OCI-LY7 (cell line): ENCODE results near the gene GRM4. TPM values are rescaled to one million over a fixed set of nuclear protein-coding genes. Genes with fewer than 3 reads are reported as not detected.
A peak's percentile ranks its signal among the peaks of the same experiment; 100 is the strongest.

Source experiments
- BruUV-seq: library from RNA; stranded (reverse); fragments of 400-500 nt; replicated peaks from 2 replicates; lab custom pipeline; 2021; lab: Mats Ljungman, UMichigan
- CTCF ChIA-PET: fragments of 300-600 bp; sonication (Branson Sonifier 250); formaldehyde crosslinking; loops from one replicate; lab custom pipeline; 2022; ENCODE audit warnings: antibody characterized with exemption; ENCODE audit not compliant: unreplicated experiment; lab: Charles Lee
- POLR2A ChIA-PET: fragments of 300-600 bp; sonication (Branson Sonifier 250); formaldehyde crosslinking; loops from one replicate; lab custom pipeline; 2022; ENCODE audit warnings: antibody characterized with exemption; lab: Charles Lee
- DNase-seq: peaks from one replicate; pipeline ENCODE4 v3.0.0-alpha.2; 2015; ENCODE audit warnings: low spot score
- H2AFZ ChIP-seq: fragments of 200-600 bp; sonication (generic), shearing (Covaris generic); 2 replicates; pipeline ENCODE4 v1.6.1; 2014; ENCODE audit warnings: mild to moderate bottlenecking, antibody characterized with exemption, low read length, moderate library complexity
- H3K27ac ChIP-seq: fragments of 200-600 bp; sonication (generic); 2 replicates; pipeline ENCODE4 v1.5.1; 2014; ENCODE audit warnings: mixed run types, low read depth, mild to moderate bottlenecking, moderate library complexity, low read length, inconsistent platforms; ENCODE audit not compliant: poor library complexity, severe bottlenecking
- H3K36me3 ChIP-seq: fragments of 200-600 bp; sonication (generic); 2 replicates; pipeline ENCODE4 v1.6.1; 2014; ENCODE audit warnings: mild to moderate bottlenecking, antibody characterized with exemption, low read length, moderate library complexity, mixed read lengths; ENCODE audit not compliant: insufficient read depth
- H3K4me1 ChIP-seq: fragments of 200-600 bp; sonication (generic); 2 replicates; pipeline ENCODE4 v1.5.1; 2014; ENCODE audit warnings: mild to moderate bottlenecking, low read length; ENCODE audit not compliant: insufficient read depth, poor library complexity, severe bottlenecking
- H3K4me2 ChIP-seq: fragments of 200-600 bp; sonication (generic); 2 replicates; pipeline ENCODE4 v1.6.1; 2014; ENCODE audit warnings: mild to moderate bottlenecking, low read length
- H3K4me3 ChIP-seq: fragments of 200-600 bp; sonication (generic); 2 replicates; pipeline ENCODE4 v1.5.1; 2014; ENCODE audit warnings: mild to moderate bottlenecking, low read depth, low read length; ENCODE audit not compliant: poor library complexity, severe bottlenecking
- H3K79me2 ChIP-seq: fragments of 200-600 bp; sonication (generic); 2 replicates; pipeline ENCODE4 v1.6.1; 2016; ENCODE audit warnings: low read depth, mild to moderate bottlenecking, low read length, moderate library complexity, mixed read lengths; ENCODE audit not compliant: insufficient read depth
- H3K9me2 ChIP-seq: fragments of 200-600 bp; sonication (generic); 2 replicates; pipeline ENCODE4 v1.6.1; 2016; ENCODE audit warnings: mild to moderate bottlenecking, low read length, mixed read lengths; ENCODE audit not compliant: insufficient read depth
- H3K9me3 ChIP-seq: fragments of 200-600 bp; sonication (generic); 2 replicates; pipeline ENCODE4 v1.6.1; 2014; ENCODE audit warnings: mild to moderate bottlenecking, mixed run types, low read length, mixed read lengths
- H4K20me1 ChIP-seq: fragments of 200-600 bp; sonication (generic); 2 replicates; pipeline ENCODE4 v1.6.1; 2014; ENCODE audit warnings: mild to moderate bottlenecking, antibody characterized with exemption, low read length, moderate library complexity, mixed read lengths; ENCODE audit not compliant: insufficient read depth
- EZH2phosphoT487 ChIP-seq: fragments of 200-600 bp; sonication (generic); IDR thresholded peaks from 2 replicates; pipeline ENCODE4 v1.6.1; 2018; ENCODE audit warnings: low read depth, borderline replicate concordance, mild to moderate bottlenecking, mixed run types, antibody characterized with exemption, low read length, moderate library complexity, mixed read lengths
- intact Hi-C: fragments of 100-400 bp; cut with micrococcal nuclease; formaldehyde crosslinking; loops from one replicate; pipeline ENCODE4 v1.10.0; 2022; ENCODE audit not compliant: unreplicated experiment
- total RNA-seq, 2 experiments: library from RNA; depleted of rRNA in 1 of 2; stranded (reverse); fragments of >200 nt in 1 of 2; shearing (Covaris generic) in 1 of 2; gene quantifications; 2 replicates each; pipeline ENCODE4 v1.2.3, GENCODE V29; 2014 to 2022
- TF ChIP-seq, protein P1 (sequence below): fragments of 200-600 bp; sonication (generic); conservative IDR thresholded peaks from 2 replicates; pipeline ENCODE4 v1.5.1; 2014; ENCODE audit warnings: mild to moderate bottlenecking, antibody characterized with exemption, low read length, moderate library complexity, mixed read lengths

GRM4 gene
- total RNA-seq, 2 experiments from 2014 or later = 0.73 to 1.3 TPM

DNA sequence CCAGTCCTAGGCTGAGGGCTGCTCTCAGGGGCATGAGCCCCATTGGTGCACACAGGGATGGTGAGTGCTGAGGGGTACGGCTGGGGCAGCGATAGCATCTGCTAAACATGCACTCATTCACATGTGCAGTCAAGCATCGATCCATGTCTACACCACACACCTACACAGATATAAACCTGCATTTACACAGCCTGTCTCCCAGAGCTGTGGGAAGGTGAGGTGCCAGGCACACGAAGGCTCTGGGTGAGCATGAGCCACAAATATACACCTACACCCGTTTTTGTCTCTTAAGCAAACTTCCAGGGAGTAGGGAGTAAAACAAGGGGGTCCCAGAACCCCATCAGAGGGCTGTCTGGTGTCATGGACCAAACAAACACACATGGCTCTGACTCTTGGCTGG, 99.3 kb downstream of the GRM4 start:
- Histone ChIP-seq H3K4me1 (peaks cover 8% of the 10 kb centered on the region), H2AFZ (no peak overlapping the region), H3K27ac (no peak overlapping the region), H3K36me3 (no peaks in the 10 kb centered on the region), H3K4me3 (no peak overlapping the region), H4K20me1 (no peaks in the 10 kb centered on the region), H3K79me2 (no peaks in the 10 kb centered on the region), H3K9me3 (no peaks in the 10 kb centered on the region), H3K9me2 (no peaks in the 10 kb centered on the region), H3K4me2 (no peak overlapping the region)
- BruUV-seq = no TSS peak
- no peak for DNase-seq
- intact Hi-C loops = no loop called here
- POLR2A ChIA-PET = no interaction called here
- CTCF ChIA-PET = no interaction called here
- no peak for TF ChIP-seq EZH2phosphoT487
- TF ChIP-seq, protein P1, sequence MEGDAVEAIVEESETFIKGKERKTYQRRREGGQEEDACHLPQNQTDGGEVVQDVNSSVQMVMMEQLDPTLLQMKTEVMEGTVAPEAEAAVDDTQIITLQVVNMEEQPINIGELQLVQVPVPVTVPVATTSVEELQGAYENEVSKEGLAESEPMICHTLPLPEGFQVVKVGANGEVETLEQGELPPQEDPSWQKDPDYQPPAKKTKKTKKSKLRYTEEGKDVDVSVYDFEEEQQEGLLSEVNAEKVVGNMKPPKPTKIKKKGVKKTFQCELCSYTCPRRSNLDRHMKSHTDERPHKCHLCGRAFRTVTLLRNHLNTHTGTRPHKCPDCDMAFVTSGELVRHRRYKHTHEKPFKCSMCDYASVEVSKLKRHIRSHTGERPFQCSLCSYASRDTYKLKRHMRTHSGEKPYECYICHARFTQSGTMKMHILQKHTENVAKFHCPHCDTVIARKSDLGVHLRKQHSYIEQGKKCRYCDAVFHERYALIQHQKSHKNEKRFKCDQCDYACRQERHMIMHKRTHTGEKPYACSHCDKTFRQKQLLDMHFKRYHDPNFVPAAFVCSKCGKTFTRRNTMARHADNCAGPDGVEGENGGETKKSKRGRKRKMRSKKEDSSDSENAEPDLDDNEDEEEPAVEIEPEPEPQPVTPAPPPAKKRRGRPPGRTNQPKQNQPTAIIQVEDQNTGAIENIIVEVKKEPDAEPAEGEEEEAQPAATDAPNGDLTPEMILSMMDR = no peak

DNA sequence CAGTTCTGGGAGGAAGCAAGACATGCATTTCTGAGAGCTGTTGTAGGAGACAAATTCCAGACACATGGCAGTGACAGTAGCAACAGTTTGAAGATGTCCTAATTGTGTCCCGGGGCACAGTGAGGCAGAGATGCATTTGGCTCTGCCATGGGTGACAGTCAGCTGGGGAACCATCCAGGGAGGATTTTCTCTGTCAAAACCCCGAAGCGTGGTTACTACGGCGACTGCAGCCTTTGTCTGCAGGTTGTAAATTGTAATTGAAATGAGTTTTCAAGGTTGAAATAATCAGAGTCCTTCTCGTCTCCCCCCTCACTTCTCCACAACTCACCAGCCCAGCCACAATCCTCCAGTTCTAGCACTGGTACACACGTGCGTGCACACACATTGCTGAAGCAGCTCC, 100.1 kb downstream of the GRM4 start:
- H3K9me3 ChIP-seq = no peaks in the 10 kb centered on the region
- H3K4me1 ChIP-seq = peaks cover 8% of the 10 kb centered on the region
- no TSS peak for BruUV-seq
- H3K36me3 ChIP-seq = no peaks in the 10 kb centered on the region
- ChIA-PET POLR2A (interaction anchor here (0.5 kb wide), 1 partner anchor 154 kb away, joined by 3 read pairs; no protein-coding TSS in a partner anchor), CTCF (no interaction called here)
- no peak overlapping the region for H2AFZ ChIP-seq
- no peak for TF ChIP-seq EZH2phosphoT487
- TF ChIP-seq, protein P1 = no peak
- H4K20me1 ChIP-seq = no peaks in the 10 kb centered on the region
- H3K4me3 ChIP-seq = no peak overlapping the region
- H3K79me2 ChIP-seq = no peaks in the 10 kb centered on the region
- H3K27ac ChIP-seq = no peak overlapping the region
- intact Hi-C loops = no loop called here
- H3K9me2 ChIP-seq = no peaks in the 10 kb centered on the region
- no peak for DNase-seq
- no peak overlapping the region for H3K4me2 ChIP-seq

DNA sequence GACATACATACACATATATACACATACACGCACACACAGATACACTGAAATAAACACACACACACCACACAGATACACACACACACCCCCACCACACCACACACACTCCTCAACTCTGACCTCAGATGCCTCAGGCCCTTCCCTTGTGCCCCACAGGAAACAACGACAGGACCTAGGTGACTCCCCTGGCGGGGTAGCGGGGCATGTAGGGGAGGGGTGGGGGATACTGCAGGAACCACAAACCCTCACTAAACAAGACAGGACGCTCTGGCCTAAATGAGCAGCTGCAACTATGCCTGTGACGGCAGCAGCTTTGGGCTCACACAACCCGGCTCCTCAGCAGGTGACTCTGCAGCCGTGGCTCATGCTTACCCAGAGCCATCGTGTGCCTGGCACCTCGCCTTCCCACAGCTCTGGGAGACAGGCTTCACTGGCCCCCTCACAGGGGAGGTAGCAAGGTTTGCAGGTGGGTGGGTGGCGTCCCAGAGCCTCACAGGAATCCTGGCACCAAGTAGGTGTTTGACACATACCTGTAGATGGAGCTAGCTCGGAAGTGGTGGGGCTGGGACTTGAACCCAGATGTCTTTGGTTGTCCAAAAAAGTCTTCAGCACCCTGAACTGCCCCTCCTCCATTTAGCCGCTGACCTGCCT, 100.8 kb downstream of the GRM4 start:
- Histone ChIP-seq H3K9me3 (no peaks in the 10 kb centered on the region), H4K20me1 (no peaks in the 10 kb centered on the region), H3K79me2 (no peaks in the 10 kb centered on the region), H3K4me2 (no peak overlapping the region), H3K27ac (no peak overlapping the region), H3K36me3 (no peaks in the 10 kb centered on the region), H2AFZ (no peak overlapping the region), H3K9me2 (no peaks in the 10 kb centered on the region), H3K4me1 (peaks cover 8% of the 10 kb centered on the region), H3K4me3 (no peak overlapping the region)
- peak; percentile 41 for DNase-seq
- TF ChIP-seq EZH2phosphoT487 = no peak
- TF ChIP-seq, protein P1 = no peak
- ChIA-PET CTCF (interaction anchor here (0.6 kb wide), 1 partner anchor 14 kb away, joined by 3 read pairs; no protein-coding TSS in a partner anchor), POLR2A (no interaction called here)
- intact Hi-C loops = no loop called here
- no TSS peak for BruUV-seq
